ENCODE data around the gene LRRC49. TPM values are rescaled to one million over a fixed set of nuclear protein-coding genes. Genes with fewer than 3 reads are reported as not detected.
"Not testable (repeated sequence)": the region's sequence is repeated elsewhere in the genome, so short reads cannot be mapped to it uniquely, and the experiment has no call there.

LRRC49 gene
- total RNA-seq, 1 donor from 2014 or later, result 6.8 TPM

- DNase-seq (ENCODE audit: low read depth) (peak; percentile 53), FAIRE-seq (no peak)
- no peaks in the 10 kb centered on the region for H3K79me2 ChIP-seq (ENCODE audit: insufficient read depth, low read length)
- peaks cover 13% of the 10 kb centered on the region for H3K4me1 Mint-ChIP-seq (ENCODE audit: low read depth, unreplicated experiment)
- H3K36me3 Mint-ChIP-seq (ENCODE audit: low read depth, unreplicated experiment), result peaks cover 6% of the 10 kb centered on the region
- H4K20me1 ChIP-seq (ENCODE audit: insufficient read depth, low read length), result no peaks in the 10 kb centered on the region
- H3K27ac ChIP-seq (ENCODE audit: low read depth, low read length), result no peak overlapping the region
- H3K27me3 ChIP-seq (ENCODE audit: insufficient read depth, low read length), result no peaks in the 10 kb centered on the region
- no peaks in the 10 kb centered on the region for H3K4me1 ChIP-seq (ENCODE audit: insufficient read depth, low read length)
- no peaks in the 10 kb centered on the region for H3K9me3 ChIP-seq (ENCODE audit: insufficient read depth, low read depth, low read length)
- no peak overlapping the region for H3K9ac ChIP-seq (ENCODE audit: low read length)
- H3K27ac Mint-ChIP-seq (ENCODE audit: unreplicated experiment), result peak overlapping the region; percentile 58
- H3K4me3 ChIP-seq (ENCODE audit: insufficient read depth, low read depth, low read length), result no peak overlapping the region
- no peak overlapping the region for H3K4me2 ChIP-seq (ENCODE audit: low read length)
- peaks cover 11% of the 10 kb centered on the region for H3K9me3 Mint-ChIP-seq (ENCODE audit: unreplicated experiment)
- no peak overlapping the region for H3K4me3 Mint-ChIP-seq (ENCODE audit: unreplicated experiment)
- TF ChIP-seq CTCF (IDR thresholded peaks at IDR 0.05; ENCODE audit: insufficient read depth, low read depth, low read length) (no peak), EZH2 (IDR thresholded peaks at IDR 0.05; ENCODE audit: insufficient read depth, low read length) (no peak)
- no peak overlapping the region for H2AFZ ChIP-seq (ENCODE audit: low read depth, low read length)
- no peaks in the 10 kb centered on the region for H3K36me3 ChIP-seq (ENCODE audit: insufficient read depth, low read length)
- H3K27me3 Mint-ChIP-seq (ENCODE audit: low read depth, unreplicated experiment), result no peaks in the 10 kb centered on the region
These were observed 110.7 kb downstream of the LRRC49 start for GRCh38 chr15:71003319-71003718.

GRCh38 chr15:71004506-71004905 lies 111.9 kb downstream of the LRRC49 start:
- H3K27ac Mint-ChIP-seq (ENCODE audit: unreplicated experiment); H3K36me3 Mint-ChIP-seq (ENCODE audit: low read depth, unreplicated experiment); H3K79me2 ChIP-seq (ENCODE audit: insufficient read depth, low read length); DNase-seq (ENCODE audit: low read depth); H3K9ac ChIP-seq (ENCODE audit: low read length); H3K4me1 ChIP-seq (ENCODE audit: insufficient read depth, low read length); H4K20me1 ChIP-seq (ENCODE audit: insufficient read depth, low read length); H3K27me3 Mint-ChIP-seq (ENCODE audit: low read depth, unreplicated experiment); H3K27me3 ChIP-seq (ENCODE audit: insufficient read depth, low read length); H3K4me2 ChIP-seq (ENCODE audit: low read length); H3K9me3 Mint-ChIP-seq (ENCODE audit: unreplicated experiment); H3K4me3 ChIP-seq (ENCODE audit: insufficient read depth, low read depth, low read length); H3K36me3 ChIP-seq (ENCODE audit: insufficient read depth, low read length); H2AFZ ChIP-seq (ENCODE audit: low read depth, low read length); H3K9me3 ChIP-seq (ENCODE audit: insufficient read depth, low read depth, low read length); FAIRE-seq; H3K4me3 Mint-ChIP-seq (ENCODE audit: unreplicated experiment); H3K27ac ChIP-seq (ENCODE audit: low read depth, low read length): not testable (repeated sequence)
- peaks cover 13% of the 10 kb centered on the region for H3K4me1 Mint-ChIP-seq (ENCODE audit: low read depth, unreplicated experiment)

- Histone ChIP-seq H3K4me1 (ENCODE audit: insufficient read depth, low read length) (no peaks in the 10 kb centered on the region), H3K27me3 (ENCODE audit: insufficient read depth, low read length) (no peaks in the 10 kb centered on the region), H3K9ac (ENCODE audit: low read length) (no peak overlapping the region), H3K36me3 (ENCODE audit: insufficient read depth, low read length) (no peaks in the 10 kb centered on the region), H3K9me3 (ENCODE audit: insufficient read depth, low read depth, low read length) (no peaks in the 10 kb centered on the region), H3K4me2 (ENCODE audit: low read length) (no peak overlapping the region), H3K79me2 (ENCODE audit: insufficient read depth, low read length) (no peaks in the 10 kb centered on the region), H3K27ac (ENCODE audit: low read depth, low read length) (no peak overlapping the region), H3K4me3 (ENCODE audit: insufficient read depth, low read depth, low read length) (no peak overlapping the region), H4K20me1 (ENCODE audit: insufficient read depth, low read length) (no peaks in the 10 kb centered on the region), H2AFZ (ENCODE audit: low read depth, low read length) (no peak overlapping the region)
- TF ChIP-seq EZH2 (IDR thresholded peaks at IDR 0.05; ENCODE audit: insufficient read depth, low read length) (no peak), CTCF (IDR thresholded peaks at IDR 0.05; ENCODE audit: insufficient read depth, low read depth, low read length) (no peak)
- no peak for DNase-seq (ENCODE audit: low read depth)
- Mint-ChIP-seq H3K4me3 (ENCODE audit: unreplicated experiment) (no peak overlapping the region), H3K9me3 (ENCODE audit: unreplicated experiment) (no peaks in the 10 kb centered on the region), H3K27me3 (ENCODE audit: low read depth, unreplicated experiment) (no peaks in the 10 kb centered on the region), H3K27ac (ENCODE audit: unreplicated experiment) (no peak overlapping the region), H3K4me1 (ENCODE audit: low read depth, unreplicated experiment) (peaks cover 13% of the 10 kb centered on the region), H3K36me3 (ENCODE audit: low read depth, unreplicated experiment) (no peaks in the 10 kb centered on the region)
- no peak for FAIRE-seq
These were observed 113.3 kb downstream of the LRRC49 start for GRCh38 chr15:71005895-71006294.

Measured in astrocyte (in vitro differentiated cells and primary cell).